ENCODE measurements around the gene EXOSC3.
A peak's percentile ranks its signal among the peaks of the same experiment; 100 is the strongest.
"Not testable (repeated sequence)": the region's sequence is repeated elsewhere in the genome, so short reads cannot be mapped to it uniquely, and the experiment has no call there.

EXOSC3 gene

GRCh38 chr9:37775216-37775919, 9.5 kb downstream of the EXOSC3 start:
- peak; percentile 43 for DNase-seq (ENCODE audit: low spot score)

- no peak for DNase-seq (ENCODE audit: low spot score)
Observed at GRCh38 chr9:37769995-37770394, 14.9 kb downstream of the EXOSC3 start.

GRCh38 chr9:37769306-37769705, 15.6 kb downstream of the EXOSC3 start:
- DNase-seq (ENCODE audit: low spot score): no peak

- DNase-seq (ENCODE audit: low spot score): not testable (repeated sequence)
Observed at GRCh38 chr9:37765263-37765662, 19.6 kb downstream of the EXOSC3 start.

- DNase-seq (ENCODE audit: low spot score): no peak
Observed at GRCh38 chr9:37761511-37761910, 23.4 kb downstream of the EXOSC3 start.

- DNase-seq (ENCODE audit: low spot score): peak; percentile 63
Observed at GRCh38 chr9:37760416-37761161, 24.3 kb downstream of the EXOSC3 start.

GRCh38 chr9:37758747-37759146, 26.1 kb downstream of the EXOSC3 start:
- peak; percentile 22 for DNase-seq (ENCODE audit: low spot score)

GRCh38 chr9:37753489-37754190, 31.2 kb downstream of the EXOSC3 start, which contains the start of gene TRMT10B:
TSS of gene TRMT10B (plus strand) at chr9:37753805. CDS start at chr9:37761932, 8,127 bp downstream.
- peak; percentile 81 for DNase-seq (ENCODE audit: low spot score)

GRCh38 chr9:37752642-37753488, 32.0 kb downstream of the EXOSC3 start:
- no peak for DNase-seq (ENCODE audit: low spot score)

GRCh38 chr9:37752112-37752511, 32.8 kb downstream of the EXOSC3 start:
- DNase-seq (ENCODE audit: low spot score): not testable (repeated sequence)

GRCh38 chr9:37751704-37752103, 33.2 kb downstream of the EXOSC3 start:
- DNase-seq (ENCODE audit: low spot score): not testable (repeated sequence)

- DNase-seq (ENCODE audit: low spot score): no peak
Observed at GRCh38 chr9:37751186-37751585, 33.7 kb downstream of the EXOSC3 start.

GRCh38 chr9:37749129-37749528, 35.7 kb downstream of the EXOSC3 start:
- no peak for DNase-seq (ENCODE audit: low spot score)

GRCh38 chr9:37747271-37747753, 37.6 kb downstream of the EXOSC3 start:
- peak; percentile 77 for DNase-seq (ENCODE audit: low spot score)

GRCh38 chr9:37746448-37747270, 38.2 kb downstream of the EXOSC3 start:
- DNase-seq (ENCODE audit: low spot score): no peak

- DNase-seq (ENCODE audit: low spot score): no peak
Observed at GRCh38 chr9:37745970-37746369, 38.9 kb downstream of the EXOSC3 start.

- no peak for DNase-seq (ENCODE audit: low spot score)
Observed at GRCh38 chr9:37740631-37741328, 44.1 kb downstream of the EXOSC3 start.

- DNase-seq (ENCODE audit: low spot score): no peak
Observed at GRCh38 chr9:37740128-37740527, 44.7 kb downstream of the EXOSC3 start.

GRCh38 chr9:37739222-37739621, 45.6 kb downstream of the EXOSC3 start:
- DNase-seq (ENCODE audit: low spot score): no peak

GRCh38 chr9:37732952-37733351, 51.9 kb downstream of the EXOSC3 start:
- no peak for DNase-seq (ENCODE audit: low spot score)

All from RKO (cell line).